Measurements from ENCODE around the gene MTHFD1L.

Gene MTHFD1L

GRCh38 chr6:151021896-151022295 is 156.4 kb downstream of the MTHFD1L start:
- no peak for DNase-seq

DNA sequence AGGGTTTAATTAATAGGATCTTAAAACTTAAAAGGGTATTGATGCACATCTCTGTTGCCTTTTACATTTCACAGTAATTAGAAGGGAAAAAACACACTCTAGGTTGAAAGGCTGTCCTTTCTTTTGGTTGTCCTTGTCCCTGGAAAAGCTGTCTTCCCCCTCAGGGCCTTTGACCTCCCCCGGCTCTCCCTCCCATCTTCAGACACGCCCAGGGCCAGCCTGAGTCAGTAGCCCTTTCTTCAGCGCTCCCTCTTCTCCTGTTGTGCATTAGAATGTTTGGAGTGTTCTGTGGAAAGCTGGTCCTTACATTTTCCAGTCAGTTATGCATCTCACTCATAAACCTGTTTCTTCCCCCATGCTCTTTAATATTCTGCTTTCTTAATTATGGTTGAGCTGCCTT is 157.0 kb downstream of the MTHFD1L start:
- DNase-seq: no peak

GRCh38 chr6:151023342-151023741 is 157.8 kb downstream of the MTHFD1L start:
- DNase-seq: no peak

DNA sequence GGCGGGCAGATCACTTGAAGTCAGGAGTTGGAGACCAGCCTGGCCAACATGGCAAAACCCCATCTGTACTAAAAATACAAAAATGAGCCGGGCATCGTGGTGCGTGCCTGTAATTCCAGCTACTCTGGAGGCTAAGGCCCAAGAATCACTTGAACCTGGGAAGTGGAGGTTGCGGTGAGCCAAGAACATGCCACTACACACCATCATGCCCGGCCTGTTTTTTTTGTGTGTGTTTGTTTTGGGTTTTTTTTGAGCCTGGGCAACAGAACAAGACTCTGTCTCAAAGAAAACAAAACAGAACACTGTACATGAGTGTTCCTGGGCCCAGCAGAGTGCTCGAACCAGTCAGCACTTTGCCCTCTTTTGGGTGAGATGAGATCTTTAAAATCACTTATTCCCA is 159.1 kb downstream of the MTHFD1L start:
- no peak for DNase-seq

DNA sequence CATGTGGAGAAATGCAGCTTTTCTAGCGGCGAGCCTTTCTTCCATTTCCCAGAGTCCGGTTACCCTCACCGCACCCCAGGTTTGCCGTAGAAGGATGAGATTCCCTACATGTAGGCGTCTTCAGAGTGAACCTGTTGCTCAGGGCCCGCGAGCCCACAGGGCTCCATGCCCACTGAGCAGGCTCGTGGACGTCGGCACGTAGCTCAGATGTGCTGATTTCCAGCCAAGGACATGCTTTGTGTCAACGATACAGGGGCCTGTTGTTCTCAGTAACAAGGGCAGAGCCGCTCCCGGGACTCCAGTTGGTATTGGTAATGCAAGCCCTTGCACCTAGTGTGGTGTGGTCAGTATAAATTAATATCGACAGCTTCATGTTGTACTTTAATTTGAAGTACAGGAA is 159.6 kb downstream of the MTHFD1L start:
- no peak for DNase-seq

DNA sequence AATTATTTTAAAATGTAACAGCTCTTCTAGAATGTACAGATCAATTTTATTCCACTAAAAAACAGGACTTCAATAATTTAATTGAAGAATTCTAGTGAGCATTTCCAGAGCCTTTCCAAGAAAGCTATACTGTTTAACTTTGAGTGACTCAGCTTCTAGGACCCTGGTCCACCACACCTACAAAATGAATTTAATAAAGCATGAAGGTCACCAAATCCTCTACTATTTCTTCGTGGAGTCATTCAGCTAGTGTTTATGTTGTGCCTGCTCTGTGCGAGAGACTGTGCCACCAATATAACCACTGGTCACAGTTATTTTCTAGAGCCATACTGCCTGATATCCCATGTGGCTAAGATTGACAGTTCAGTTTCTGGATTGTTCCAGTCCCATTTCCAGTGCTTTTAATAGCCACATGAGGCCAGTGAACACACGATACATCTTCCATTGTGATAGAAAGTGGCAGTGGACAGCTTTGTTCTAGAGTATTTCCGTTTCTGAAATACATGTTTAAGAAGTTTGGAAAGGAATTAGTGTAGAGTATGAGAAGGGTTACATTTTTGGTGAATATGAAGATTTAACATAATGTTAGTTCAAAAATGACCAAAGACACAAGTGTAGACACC is 160.7 kb downstream of the MTHFD1L start:
- DNase-seq: no peak

DNA sequence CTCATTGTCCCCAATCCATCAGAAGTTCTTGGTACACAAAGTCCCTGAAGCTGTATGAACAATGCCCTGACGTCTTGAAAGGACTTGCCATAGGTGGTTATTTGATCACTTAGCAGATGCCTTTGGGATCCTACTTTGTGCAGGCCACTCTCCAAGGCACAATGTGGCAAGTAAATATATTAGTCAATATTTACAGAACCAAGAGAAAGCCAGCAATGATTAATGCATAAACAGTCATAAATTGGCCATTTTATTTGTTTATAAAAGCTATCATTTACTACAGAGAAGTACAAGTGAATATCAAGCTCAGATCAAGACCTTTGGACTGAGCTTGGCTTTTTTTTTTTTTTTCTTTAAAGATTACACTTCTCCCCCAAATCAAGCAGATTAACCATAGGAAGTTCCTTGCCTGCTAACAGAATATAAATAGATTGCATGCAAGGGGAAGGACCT is 161.8 kb downstream of the MTHFD1L start:
- DNase-seq: no peak

DNA sequence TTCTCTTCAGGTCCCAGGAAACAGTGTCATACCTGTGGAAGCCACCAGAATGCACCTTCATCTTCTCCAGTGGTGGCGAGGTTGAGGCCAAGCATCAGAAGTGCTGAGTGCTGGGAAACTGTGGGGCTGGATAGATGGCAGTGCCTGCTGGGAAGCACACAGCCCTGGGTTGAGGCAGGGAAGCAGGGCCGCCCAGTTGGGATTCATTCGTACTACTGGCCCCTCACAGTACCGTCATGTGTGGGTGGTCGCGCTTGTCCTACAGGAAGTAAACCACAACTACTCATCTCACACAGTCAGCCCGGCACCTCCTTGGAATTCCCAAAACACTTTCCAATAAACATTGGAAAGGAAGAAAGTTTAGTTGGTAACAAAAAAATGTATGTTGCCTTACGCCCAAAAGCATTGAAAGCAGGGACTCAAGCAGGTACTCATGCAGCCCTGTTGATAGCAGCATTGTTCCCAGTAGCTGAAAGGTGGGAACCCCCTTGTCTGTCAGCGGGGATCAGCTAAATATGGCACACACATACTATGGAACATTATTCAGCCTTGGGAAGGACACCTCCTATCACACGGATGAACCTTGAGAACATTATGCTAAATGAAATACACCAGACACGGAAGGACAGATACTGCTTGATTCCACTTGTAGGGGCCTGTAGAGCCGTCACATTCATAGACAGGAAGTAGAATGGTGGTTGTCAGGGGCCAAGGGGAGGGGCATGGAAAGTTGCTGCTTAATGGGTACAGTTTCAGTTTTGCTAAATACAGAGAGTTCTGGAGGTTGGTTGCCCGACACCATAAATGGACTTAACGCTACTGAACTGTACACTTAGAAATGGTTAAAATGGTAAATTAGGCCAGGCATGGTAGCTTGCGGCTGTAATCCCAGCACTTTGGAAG is 162.7 kb downstream of the MTHFD1L start:
- DNase-seq: no peak

GRCh38 chr6:151029970-151030369 is 164.5 kb downstream of the MTHFD1L start:
- DNase-seq: no peak

- DNase-seq: no peak
Measured at GRCh38 chr6:151032034-151032433, 166.5 kb downstream of the MTHFD1L start.

GRCh38 chr6:151034825-151035781 is 169.6 kb downstream of the MTHFD1L start:
- no peak for DNase-seq

- DNase-seq: peak; percentile 8
Measured at GRCh38 chr6:151036211-151036721, 170.8 kb downstream of the MTHFD1L start.

GRCh38 chr6:151036869-151037680 is 171.6 kb downstream of the MTHFD1L start:
- DNase-seq: peak; percentile 55

DNA sequence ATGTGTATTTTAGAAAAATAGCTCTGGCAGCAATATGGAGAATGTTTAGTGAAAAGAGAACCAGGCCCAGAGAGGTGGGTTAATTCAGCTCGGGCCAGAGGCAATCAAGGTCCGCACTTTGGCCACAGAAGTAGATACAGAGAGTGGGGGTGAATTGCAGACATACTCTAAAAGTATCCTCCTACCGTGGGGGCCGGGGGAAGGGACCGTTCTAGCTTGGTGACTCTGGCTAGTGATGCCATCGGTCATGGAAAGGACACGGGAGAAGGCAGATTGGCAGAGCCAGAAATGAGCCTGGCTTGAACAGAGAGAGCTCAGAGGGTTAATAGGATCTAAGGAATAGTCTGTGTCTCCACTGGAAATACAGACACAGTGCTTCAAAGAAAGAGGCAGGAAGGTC is 173.1 kb downstream of the MTHFD1L start:
- DNase-seq: peak; percentile 17

DNA sequence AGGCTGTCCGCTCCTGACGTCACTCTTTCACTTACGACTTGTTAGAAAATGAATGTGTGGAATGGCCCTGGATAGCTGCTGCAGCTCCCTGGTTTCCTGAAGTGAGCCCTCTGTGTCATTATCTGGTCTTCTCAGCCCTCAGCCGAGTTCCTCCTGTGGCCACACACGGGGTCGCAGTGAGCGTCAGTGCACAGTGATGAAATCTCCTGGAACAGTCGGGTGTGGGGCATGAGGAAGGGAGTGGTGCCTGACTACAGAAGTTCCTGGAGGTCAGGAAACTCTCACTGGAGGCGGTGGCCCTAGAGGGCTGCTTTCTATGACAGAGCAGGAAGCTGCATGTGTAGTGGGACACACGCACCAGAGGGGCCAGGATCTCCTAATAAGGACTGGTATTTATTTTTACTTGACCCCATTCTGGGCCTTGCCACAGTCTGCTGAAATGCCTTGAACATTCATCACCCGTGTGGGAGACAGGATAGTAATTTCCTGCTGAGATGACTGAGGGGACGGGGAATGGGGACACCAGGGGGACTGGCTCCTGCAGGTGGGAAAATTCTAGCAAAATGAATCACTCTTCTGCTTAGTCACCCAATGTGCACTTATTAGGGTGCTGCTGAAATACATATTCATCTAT is 175.5 kb downstream of the MTHFD1L start:
- DNase-seq: peak; percentile 33

DNA sequence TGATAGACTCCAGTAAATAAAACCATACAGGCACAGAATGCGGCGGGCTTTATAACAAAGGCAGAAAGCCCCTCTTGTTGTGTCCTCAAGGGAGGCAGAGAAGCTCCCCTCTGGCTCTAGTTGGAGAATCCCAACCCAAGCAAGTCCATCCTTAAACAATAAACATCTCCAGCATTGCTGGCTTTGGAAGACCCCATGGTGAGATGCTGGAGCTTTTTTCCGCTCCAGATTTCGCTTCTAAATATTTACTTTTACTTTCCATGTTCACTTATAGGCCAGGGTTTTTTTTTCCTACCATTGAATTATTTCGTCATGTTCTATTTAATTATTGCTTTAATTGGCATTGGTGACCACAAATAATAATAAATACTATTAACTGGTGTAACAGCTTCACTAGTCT is 176.2 kb downstream of the MTHFD1L start:
- peak; percentile 4 for DNase-seq

GRCh38 chr6:151042911-151043330 is 177.4 kb downstream of the MTHFD1L start:
- DNase-seq: peak; percentile 2

DNA sequence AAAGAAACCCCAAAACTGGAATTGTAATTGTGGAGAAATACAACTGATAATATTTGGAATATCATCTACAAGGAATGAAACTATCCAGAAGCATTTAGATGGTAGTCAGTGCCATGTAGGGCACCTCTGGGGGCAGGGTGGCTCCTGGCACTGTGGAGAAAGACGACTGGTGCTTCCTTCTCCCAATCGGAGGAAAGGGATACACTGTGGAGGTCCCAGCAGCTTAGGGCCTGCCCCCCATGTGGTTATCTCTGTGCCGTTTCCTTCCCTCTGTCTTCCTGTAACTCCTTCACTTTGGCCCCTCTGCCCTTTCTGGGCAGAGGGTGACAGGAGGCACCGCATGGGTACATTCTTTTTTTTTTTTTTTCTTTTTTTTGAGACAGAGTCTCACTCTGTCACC is 178.4 kb downstream of the MTHFD1L start:
- DNase-seq: no peak

DNA sequence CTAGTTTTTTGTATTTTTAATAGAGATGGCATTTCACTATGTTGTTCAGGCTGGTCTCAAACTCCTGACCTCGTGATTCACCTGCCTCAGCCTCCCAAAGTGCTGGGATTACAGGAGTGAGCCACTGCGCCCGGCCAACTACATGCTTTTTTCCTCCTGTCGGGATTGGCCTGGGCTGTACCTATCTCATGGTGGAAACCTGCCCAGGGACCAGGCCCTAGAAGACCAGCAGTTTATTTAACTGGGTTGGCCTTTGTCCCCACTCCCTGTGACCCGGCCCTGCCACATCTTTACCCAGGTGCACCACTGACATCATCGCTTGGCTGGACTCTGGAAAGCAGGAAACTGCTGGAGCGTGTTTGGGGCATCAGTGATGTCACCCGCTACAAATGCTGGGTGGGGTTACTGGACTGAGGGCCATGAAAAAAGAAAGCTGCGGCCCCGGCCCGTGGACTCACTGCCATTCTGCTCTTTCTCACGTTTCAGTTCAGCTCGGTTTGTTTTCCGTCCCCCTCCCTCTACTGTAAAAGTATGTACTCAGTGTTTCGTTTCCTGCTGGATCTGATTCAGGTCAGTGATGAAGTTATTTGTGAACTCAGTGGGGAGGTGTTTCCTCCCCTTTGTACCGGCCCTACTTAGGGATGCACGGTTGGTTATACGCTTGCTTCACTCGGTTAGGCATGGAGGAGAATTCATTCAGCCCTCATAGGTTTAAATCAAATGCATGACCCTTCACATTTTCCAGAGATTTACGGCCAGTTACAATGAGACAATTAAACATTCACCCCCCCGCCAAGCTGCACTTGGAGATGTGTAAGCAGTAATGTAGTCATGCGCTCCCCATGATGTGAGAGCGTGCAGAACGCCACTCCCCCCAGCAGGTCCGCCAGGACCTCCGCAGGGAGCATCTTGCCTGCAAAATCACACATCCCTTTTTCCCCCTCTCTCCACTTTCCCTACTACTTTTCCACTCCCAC is 179.3 kb downstream of the MTHFD1L start:
- DNase-seq: no peak

All from activated CD8-positive, alpha-beta memory T cell treated with anti-CD3 and anti-CD28 coated beads, Interleukin-2, amount 50 U/mL, for 48 hours (primary cell).